ENCODE measurements around the gene NGFR. TPM values are rescaled to one million over a fixed set of nuclear protein-coding genes. Genes with fewer than 3 reads are reported as not detected.

NGFR gene
- polyA plus RNA-seq, 1 of the 3 experiments (the other 2 are of a cell fraction) = 0.76 TPM

GRCh38 chr17:49466436-49466835 lies 28.7 kb upstream of the NGFR start:
- H3K79me2 ChIP-seq (ENCODE audit: insufficient read depth) = no peaks in the 10 kb centered on the region
- peaks cover 0 to 9% of the 10 kb centered on the region in 2 experiments; a peak in 1 of 4 replicates for H3K4me1 ChIP-seq (ENCODE audit: control insufficient read depth in 1 of 2, insufficient read depth in 2 of 2, low read depth in 1 of 2, low read length in 1 of 2)
- no peak for DNase-seq
- CTCF ChIA-PET = interaction anchor here (1.4 to 14.6 kb wide), 5 partner anchors 30 to 101 kb away, joined by 3 to 117 read pairs (median 5); no protein-coding TSS in a partner anchor
- no peak overlapping the region for H3K27ac ChIP-seq (ENCODE audit: low read depth in 2 of 2, low read length in 1 of 2)
- H3K9ac ChIP-seq = no peak overlapping the region
- POLR2A ChIA-PET = interaction anchor here (1.0 kb wide), 1 partner anchor 11 kb away, joined by 3 read pairs; no protein-coding TSS in a partner anchor
- no peaks in the 10 kb centered on the region for H3K9me2 ChIP-seq
- H3F3A ChIP-seq (replicated peaks; ENCODE audit: insufficient read depth) = no peaks in the 10 kb centered on the region
- no peaks in the 10 kb centered on the region for H4K20me1 ChIP-seq (ENCODE audit: insufficient read depth)
- TF ChIP-seq REST (IDR thresholded peaks at IDR 0.05; ENCODE audit: low read depth, low read length) (no peak), YY1 (IDR thresholded peaks at IDR 0.05; ENCODE audit: low read depth) (no peak), GABPA (IDR thresholded peaks at IDR 0.05; ENCODE audit: low read depth) (no peak), TCF12 (IDR thresholded peaks at IDR 0.05) (no peak)
- WGBS (ENCODE audit: low lambda C conversion rate) = 28% methylated on average over 1 of the region's 1 CpG
- H3K4me3 ChIP-seq (ENCODE audit: low read depth in 2 of 2, low read length in 1 of 2) = no peak overlapping the region
- peaks cover 73% of the 10 kb centered on the region for H3K27me3 ChIP-seq (ENCODE audit: insufficient read depth)
- H3K36me3 ChIP-seq (replicated peaks in 1 of 2; ENCODE audit: control insufficient read depth in 1 of 2, insufficient read depth in 2 of 2, low read length in 1 of 2) = no peaks in the 10 kb centered on the region
- H3K9me3 ChIP-seq = no peaks in the 10 kb centered on the region
- H2AFZ ChIP-seq (ENCODE audit: low read depth) = no peak overlapping the region
- no peak overlapping the region for H3K4me2 ChIP-seq

GRCh38 chr17:49467175-49467574 lies 27.9 kb upstream of the NGFR start:
- CTCF ChIA-PET = interaction anchor here (1.1 to 14.6 kb wide), 5 partner anchors 30 to 89 kb away, joined by 3 to 117 read pairs (median 11); partner anchors contain the start of gene NGFR

More at GRCh38 chr17:49467175-49467574, 27.9 kb upstream of the NGFR start:
- POLR2A ChIA-PET = no interaction called here
- Histone ChIP-seq H3K9ac (no peak overlapping the region), H3K4me2 (no peak overlapping the region), H3K79me2 (ENCODE audit: insufficient read depth) (no peaks in the 10 kb centered on the region), H3K27ac (ENCODE audit: low read depth in 2 of 2, low read length in 1 of 2) (no peak overlapping the region), H2AFZ (ENCODE audit: low read depth) (no peak overlapping the region), H3K36me3 (replicated peaks in 1 of 2; ENCODE audit: control insufficient read depth in 1 of 2, insufficient read depth in 2 of 2, low read length in 1 of 2) (no peaks in the 10 kb centered on the region), H3K4me1 (ENCODE audit: control insufficient read depth in 1 of 2, insufficient read depth in 2 of 2, low read depth in 1 of 2, low read length in 1 of 2) (peaks cover 0 to 16% of the 10 kb centered on the region in 2 experiments; a peak in 1 of 4 replicates), H3K9me3 (no peaks in the 10 kb centered on the region), H3K4me3 (ENCODE audit: low read depth in 2 of 2, low read length in 1 of 2) (no peak overlapping the region), H3K27me3 (ENCODE audit: insufficient read depth) (peaks cover 74% of the 10 kb centered on the region), H3F3A (replicated peaks; ENCODE audit: insufficient read depth) (no peaks in the 10 kb centered on the region), H4K20me1 (ENCODE audit: insufficient read depth) (no peaks in the 10 kb centered on the region), H3K9me2 (no peaks in the 10 kb centered on the region)
- TF ChIP-seq JUND (IDR thresholded peaks at IDR 0.05) (no peak), FOSL2 (IDR thresholded peaks at IDR 0.05; ENCODE audit: borderline replicate concordance, low read depth) (no peak), ELF1 (IDR thresholded peaks at IDR 0.05) (no peak), ZBTB33 (IDR thresholded peaks at IDR 0.05; ENCODE audit: borderline replicate concordance, low read depth) (no peak), RCOR1 (IDR thresholded peaks at IDR 0.05; ENCODE audit: low read length) (no peak), IRF3 (IDR thresholded peaks at IDR 0.05; ENCODE audit: low read depth, low read length) (no peak), RXRA (IDR thresholded peaks at IDR 0.05; ENCODE audit: borderline replicate concordance, low read depth) (no peak), CHD2 (IDR thresholded peaks at IDR 0.05; ENCODE audit: low read length, partially characterized antibody) (no peak), MXI1 (IDR thresholded peaks at IDR 0.05; ENCODE audit: low read depth, low read length) (no peak)
- no peak for DNase-seq
- 43% methylated on average over 1 of the region's 1 CpG for WGBS (ENCODE audit: low lambda C conversion rate)
